ENCODE measurements around the gene PSMB11.

PSMB11 gene

DNA sequence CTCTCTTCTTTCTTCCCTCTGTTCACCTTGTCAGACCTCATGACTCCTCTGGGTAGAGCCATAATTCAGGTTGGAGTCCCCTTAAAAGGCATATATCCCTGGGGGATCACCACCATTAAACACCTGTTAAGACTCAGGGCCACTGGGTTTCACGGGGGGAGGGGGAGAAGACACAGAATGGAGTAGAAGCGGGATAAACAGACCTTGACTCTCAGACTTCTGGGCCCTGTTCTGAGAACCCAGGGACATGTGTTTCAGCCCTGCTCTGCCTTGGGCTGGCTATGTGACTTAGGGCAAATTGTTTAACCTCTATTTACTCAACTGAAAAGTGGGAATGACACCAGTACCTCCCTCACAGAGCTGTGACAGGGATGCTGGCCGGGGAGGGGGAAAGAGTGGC is 10.7 kb downstream of the PSMB11 start:
- Histone ChIP-seq H3K4me1 (ENCODE audit: control insufficient read depth in 1 of 2, insufficient read depth in 2 of 2, low read length in 2 of 2) (peaks cover 10 to 14% of the 10 kb centered on the region in 2 donors), H3K9me3 (ENCODE audit: control insufficient read depth in 1 of 2, low read length in 2 of 2) (no peaks in the 10 kb centered on the region), H3K9ac (ENCODE audit: low read depth in 1 of 2, low read length in 2 of 2) (no peak overlapping the region), H3K27me3 (ENCODE audit: control insufficient read depth in 1 of 2, insufficient read depth in 2 of 2, low read length in 2 of 2) (no peaks in the 10 kb centered on the region), H3K36me3 (ENCODE audit: control insufficient read depth in 1 of 2, insufficient read depth in 2 of 2, low read length in 2 of 2) (no peaks in the 10 kb centered on the region), H3K27ac (ENCODE audit: low read depth, low read length) (no peak overlapping the region), H3K4me3 (ENCODE audit: low read depth in 1 of 2, low read length in 2 of 2) (no peak overlapping the region)

DNA sequence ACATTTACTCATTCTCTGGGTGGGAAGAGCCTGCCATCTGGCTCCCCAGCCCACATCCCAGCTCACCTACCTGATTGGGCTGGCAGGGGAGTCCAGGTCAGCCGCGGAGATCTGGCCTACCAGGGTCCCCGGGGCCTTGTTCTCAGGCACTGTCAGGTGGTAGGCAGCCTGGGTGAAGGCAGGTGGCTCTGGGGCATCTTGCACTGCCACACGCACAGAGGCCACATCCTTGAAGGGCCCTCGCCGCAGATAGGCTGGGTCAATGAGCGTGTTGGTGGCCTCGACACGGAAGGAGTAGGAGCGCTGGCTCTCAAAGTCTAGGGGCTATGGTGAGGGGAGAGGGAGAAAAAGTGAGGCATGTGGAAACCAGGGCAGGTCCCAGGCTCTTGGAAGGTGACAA is 11.4 kb downstream of the PSMB11 start:
- Histone ChIP-seq H3K36me3 (ENCODE audit: control insufficient read depth in 1 of 2, insufficient read depth in 2 of 2, low read length in 2 of 2) (no peaks in the 10 kb centered on the region), H3K27me3 (ENCODE audit: control insufficient read depth in 1 of 2, insufficient read depth in 2 of 2, low read length in 2 of 2) (no peaks in the 10 kb centered on the region), H3K4me1 (ENCODE audit: control insufficient read depth in 1 of 2, insufficient read depth in 2 of 2, low read length in 2 of 2) (peaks cover 14 to 17% of the 10 kb centered on the region in 2 donors), H3K9me3 (ENCODE audit: control insufficient read depth in 1 of 2, low read length in 2 of 2) (no peaks in the 10 kb centered on the region), H3K27ac (ENCODE audit: low read depth, low read length) (no peak overlapping the region), H3K9ac (ENCODE audit: low read depth in 1 of 2, low read length in 2 of 2) (no peak overlapping the region), H3K4me3 (ENCODE audit: low read depth in 1 of 2, low read length in 2 of 2) (no peak overlapping the region)

DNA sequence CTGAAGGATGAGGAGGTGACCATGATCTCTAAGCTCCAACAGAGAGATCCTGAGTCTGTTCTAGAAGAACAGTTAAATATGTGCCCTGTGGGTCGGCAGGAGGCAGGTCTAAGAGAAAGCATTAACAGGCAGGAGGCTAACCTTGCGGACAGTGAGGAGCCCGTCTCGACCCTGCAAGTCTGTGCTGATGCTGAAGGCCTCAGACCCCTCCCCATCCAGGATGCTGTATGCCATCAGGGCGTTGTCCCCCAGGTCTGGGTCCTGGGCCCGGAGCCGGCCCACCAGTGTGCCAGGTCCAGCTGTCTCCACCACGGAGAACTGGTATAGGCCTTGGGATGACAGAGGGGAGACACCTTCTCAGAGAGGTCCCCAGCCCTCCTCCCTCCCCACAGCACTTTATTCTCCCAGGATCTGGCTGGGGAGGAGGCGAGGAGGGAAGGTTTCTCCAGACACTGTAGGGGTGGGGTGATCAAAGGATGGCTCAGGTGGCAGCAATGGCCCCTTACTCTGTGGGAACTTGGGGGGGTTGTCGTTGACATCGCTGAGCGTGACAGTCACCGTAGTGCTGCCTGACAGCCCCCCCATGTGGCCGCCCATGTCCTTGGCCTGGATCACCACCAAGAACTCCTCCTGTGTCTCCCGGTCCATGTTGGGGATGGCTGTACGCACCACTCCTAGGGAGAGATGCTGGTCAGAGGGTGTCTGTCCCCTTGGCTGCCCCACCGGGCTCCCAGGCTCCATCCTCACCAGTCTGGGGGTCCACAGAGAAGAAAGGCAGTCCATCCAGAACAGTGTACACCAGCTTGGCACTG is 12.2 kb downstream of the PSMB11 start:
- no peaks in the 10 kb centered on the region for H3K27me3 ChIP-seq (ENCODE audit: control insufficient read depth in 1 of 2, insufficient read depth in 2 of 2, low read length in 2 of 2)
- no peaks in the 10 kb centered on the region for H3K9me3 ChIP-seq (ENCODE audit: control insufficient read depth in 1 of 2, low read length in 2 of 2)
- H3K9ac ChIP-seq (ENCODE audit: low read depth in 1 of 2, low read length in 2 of 2), result no peak overlapping the region
- no peak overlapping the region for H3K4me3 ChIP-seq (ENCODE audit: low read depth in 1 of 2, low read length in 2 of 2)
- H3K4me1 ChIP-seq (ENCODE audit: control insufficient read depth in 1 of 2, insufficient read depth in 2 of 2, low read length in 2 of 2), result peaks cover 14 to 17% of the 10 kb centered on the region in 2 donors
- H3K36me3 ChIP-seq (ENCODE audit: control insufficient read depth in 1 of 2, insufficient read depth in 2 of 2, low read length in 2 of 2), result peaks cover 6% of the 10 kb centered on the region in 2 donors
- H3K27ac ChIP-seq (ENCODE audit: low read depth, low read length), result no peak overlapping the region

DNA sequence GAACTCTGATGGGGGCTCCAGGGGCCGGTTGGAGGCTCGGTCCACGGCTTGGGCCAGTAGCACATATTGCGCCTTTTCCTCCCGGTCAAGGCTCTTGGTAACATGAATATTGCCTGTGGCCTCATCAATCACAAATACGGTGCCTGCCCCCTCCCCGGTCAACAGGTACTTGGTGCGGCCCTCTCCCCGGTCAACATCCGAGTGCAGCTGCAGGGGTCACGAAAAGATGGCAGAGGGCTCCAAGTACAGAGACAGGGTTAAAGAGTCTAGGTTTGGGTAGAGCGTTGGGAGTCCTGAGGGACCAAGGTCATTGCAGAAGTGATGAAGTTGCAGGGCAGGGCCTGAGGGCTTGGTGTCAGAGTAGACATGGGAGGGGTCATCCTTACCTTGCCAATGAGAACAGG is 13.1 kb downstream of the PSMB11 start:
- H3K36me3 ChIP-seq (ENCODE audit: control insufficient read depth in 1 of 2, insufficient read depth in 2 of 2, low read length in 2 of 2), result peaks cover 8 to 14% of the 10 kb centered on the region in 2 donors
- H3K27ac ChIP-seq (ENCODE audit: low read depth, low read length), result no peak overlapping the region
- H3K9ac ChIP-seq (ENCODE audit: low read depth in 1 of 2, low read length in 2 of 2), result no peak overlapping the region
- no peaks in the 10 kb centered on the region for H3K27me3 ChIP-seq (ENCODE audit: control insufficient read depth in 1 of 2, insufficient read depth in 2 of 2, low read length in 2 of 2)
- no peaks in the 10 kb centered on the region for H3K9me3 ChIP-seq (ENCODE audit: control insufficient read depth in 1 of 2, low read length in 2 of 2)
- peaks cover 14 to 17% of the 10 kb centered on the region in 2 donors for H3K4me1 ChIP-seq (ENCODE audit: control insufficient read depth in 1 of 2, insufficient read depth in 2 of 2, low read length in 2 of 2)
- H3K4me3 ChIP-seq (ENCODE audit: low read depth in 1 of 2, low read length in 2 of 2), result no peak overlapping the region

DNA sequence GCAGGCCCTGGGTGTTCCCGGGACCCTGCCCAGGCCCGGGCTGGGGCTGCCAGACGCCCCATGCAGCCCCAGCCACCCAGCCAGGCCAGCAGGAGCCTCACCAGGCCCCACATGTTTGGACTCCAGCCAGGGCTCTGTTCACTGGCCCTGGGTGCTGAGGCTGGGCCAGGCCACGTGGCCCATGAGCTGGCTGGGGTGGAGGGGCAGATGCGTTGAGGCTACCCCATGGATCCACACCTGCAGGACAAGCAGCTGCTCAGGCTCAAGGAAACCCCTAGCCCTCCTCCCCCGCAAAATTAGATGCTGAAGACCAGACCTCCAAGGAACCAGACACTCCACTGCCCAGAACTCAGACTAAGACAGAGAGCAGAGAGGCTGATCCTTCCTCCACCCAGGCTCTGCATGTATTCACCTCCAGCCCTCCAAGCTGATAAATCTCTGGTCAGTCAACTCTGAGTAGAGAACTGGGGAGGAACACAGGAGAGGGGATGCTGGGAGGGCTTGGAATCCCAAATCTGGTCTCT is 13.7 kb downstream of the PSMB11 start:
- H3K4me1 ChIP-seq (ENCODE audit: control insufficient read depth in 1 of 2, insufficient read depth in 2 of 2, low read length in 2 of 2), result peaks cover 14 to 17% of the 10 kb centered on the region in 2 donors
- no peaks in the 10 kb centered on the region for H3K27me3 ChIP-seq (ENCODE audit: control insufficient read depth in 1 of 2, insufficient read depth in 2 of 2, low read length in 2 of 2)
- H3K9me3 ChIP-seq (ENCODE audit: control insufficient read depth in 1 of 2, low read length in 2 of 2), result no peaks in the 10 kb centered on the region
- peaks cover 9 to 19% of the 10 kb centered on the region in 2 donors for H3K36me3 ChIP-seq (ENCODE audit: control insufficient read depth in 1 of 2, insufficient read depth in 2 of 2, low read length in 2 of 2)
- H3K27ac ChIP-seq (ENCODE audit: low read depth, low read length), result no peak overlapping the region
- no peak overlapping the region for H3K9ac ChIP-seq (ENCODE audit: low read depth in 1 of 2, low read length in 2 of 2)
- no peak overlapping the region for H3K4me3 ChIP-seq (ENCODE audit: low read depth in 1 of 2, low read length in 2 of 2)

DNA sequence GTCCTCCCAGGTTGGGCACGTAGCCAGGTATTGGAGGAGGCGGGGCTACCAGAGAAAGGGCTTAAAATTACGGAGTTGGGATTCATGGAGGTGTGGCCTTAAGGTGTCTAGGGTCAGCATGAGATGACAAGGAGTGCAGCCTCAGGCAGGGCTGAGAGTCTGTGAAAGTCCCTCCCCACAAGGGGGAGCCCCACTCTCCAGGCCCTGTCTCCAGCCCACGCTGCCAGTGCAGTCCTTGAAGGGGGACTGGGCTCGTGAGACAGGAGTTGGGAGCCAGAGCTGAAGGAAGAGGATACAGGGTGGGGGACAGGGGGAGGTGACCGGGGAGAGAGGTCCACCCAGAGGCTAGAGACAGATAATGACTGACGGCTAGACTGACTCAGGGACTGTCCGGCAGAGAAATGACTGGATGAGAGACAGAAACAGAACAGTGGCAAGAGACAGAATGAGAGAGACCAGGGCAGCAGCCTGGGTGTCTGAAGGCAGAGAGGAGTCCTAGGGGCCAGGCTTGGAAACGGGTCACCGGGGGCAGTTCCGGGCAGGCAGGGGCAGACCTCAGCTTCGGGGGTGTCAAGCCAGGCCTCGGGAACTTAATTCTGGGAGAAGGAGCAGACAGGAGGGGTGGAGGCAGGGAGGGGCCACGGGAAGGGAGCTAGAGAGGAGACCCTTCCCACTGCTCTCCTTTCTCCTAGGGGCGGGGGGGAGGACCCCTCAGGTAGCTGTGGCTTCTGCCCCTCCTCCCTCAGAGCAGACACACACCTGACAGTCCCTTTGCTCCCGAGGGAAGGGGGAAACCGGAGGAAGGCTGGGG is 14.3 kb downstream of the PSMB11 start:
- Histone ChIP-seq H3K36me3 (ENCODE audit: control insufficient read depth in 1 of 2, insufficient read depth in 2 of 2, low read length in 2 of 2) (peaks cover 14 to 26% of the 10 kb centered on the region in 2 donors), H3K27me3 (ENCODE audit: control insufficient read depth in 1 of 2, insufficient read depth in 2 of 2, low read length in 2 of 2) (no peaks in the 10 kb centered on the region), H3K27ac (ENCODE audit: low read depth, low read length) (no peak overlapping the region), H3K4me1 (ENCODE audit: control insufficient read depth in 1 of 2, insufficient read depth in 2 of 2, low read length in 2 of 2) (peaks cover 14 to 17% of the 10 kb centered on the region in 2 donors), H3K4me3 (ENCODE audit: low read depth in 1 of 2, low read length in 2 of 2) (peak overlapping the region; percentile 48 to 61), H3K9ac (ENCODE audit: low read depth in 1 of 2, low read length in 2 of 2) (peak overlapping the region; percentile 26 to 45), H3K9me3 (ENCODE audit: control insufficient read depth in 1 of 2, low read length in 2 of 2) (no peaks in the 10 kb centered on the region)

DNA sequence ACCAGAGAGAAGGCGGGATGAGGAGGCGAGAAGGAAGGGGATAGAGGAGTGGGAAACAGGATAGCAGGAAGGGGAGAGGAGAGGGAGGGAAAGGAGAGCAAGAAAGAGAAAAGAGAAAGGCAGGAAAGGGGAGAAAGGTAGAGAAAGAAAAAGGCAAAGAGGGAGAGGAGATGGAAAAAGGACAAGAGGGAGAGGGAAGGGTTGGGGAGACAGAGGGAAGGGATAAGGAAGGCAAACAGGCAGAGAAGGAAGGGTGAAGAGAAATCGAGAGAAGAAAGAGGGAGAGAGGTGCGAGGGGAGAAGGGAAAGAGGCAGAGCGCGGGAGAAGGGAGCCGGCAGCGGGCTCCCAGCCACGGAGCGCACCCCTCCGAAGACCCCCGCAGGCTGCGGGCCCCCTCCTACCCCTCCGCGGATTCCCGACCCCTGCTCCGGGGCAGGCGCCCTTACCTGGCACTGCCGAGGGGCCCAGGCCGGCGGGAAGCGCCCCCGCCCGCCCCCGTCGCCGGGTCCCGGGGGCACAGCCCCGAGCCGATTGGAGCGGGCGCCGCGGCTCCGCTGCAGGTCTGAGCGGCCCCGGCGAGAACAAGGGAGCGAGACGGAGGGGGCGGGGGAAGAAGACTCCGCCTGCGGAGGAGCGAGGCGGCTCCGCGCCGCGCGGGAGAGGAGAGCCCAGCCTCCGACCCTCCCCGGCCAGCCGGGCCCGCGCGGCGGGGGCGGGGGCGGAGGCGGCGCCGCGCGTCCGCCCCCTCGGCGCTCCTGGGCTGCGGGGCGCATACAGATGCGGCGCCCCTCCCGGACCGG is 15.1 kb downstream of the PSMB11 start, which contains the start of gene CDH24:
Gene CDH24 (minus strand): TSS at position 565 of the 801 bp plus-strand sequence. CDS start 1,787 bp downstream, outside the sequence.
- H3K27ac ChIP-seq (ENCODE audit: low read depth, low read length), result no peak within 1 kb of the TSS

DNA sequence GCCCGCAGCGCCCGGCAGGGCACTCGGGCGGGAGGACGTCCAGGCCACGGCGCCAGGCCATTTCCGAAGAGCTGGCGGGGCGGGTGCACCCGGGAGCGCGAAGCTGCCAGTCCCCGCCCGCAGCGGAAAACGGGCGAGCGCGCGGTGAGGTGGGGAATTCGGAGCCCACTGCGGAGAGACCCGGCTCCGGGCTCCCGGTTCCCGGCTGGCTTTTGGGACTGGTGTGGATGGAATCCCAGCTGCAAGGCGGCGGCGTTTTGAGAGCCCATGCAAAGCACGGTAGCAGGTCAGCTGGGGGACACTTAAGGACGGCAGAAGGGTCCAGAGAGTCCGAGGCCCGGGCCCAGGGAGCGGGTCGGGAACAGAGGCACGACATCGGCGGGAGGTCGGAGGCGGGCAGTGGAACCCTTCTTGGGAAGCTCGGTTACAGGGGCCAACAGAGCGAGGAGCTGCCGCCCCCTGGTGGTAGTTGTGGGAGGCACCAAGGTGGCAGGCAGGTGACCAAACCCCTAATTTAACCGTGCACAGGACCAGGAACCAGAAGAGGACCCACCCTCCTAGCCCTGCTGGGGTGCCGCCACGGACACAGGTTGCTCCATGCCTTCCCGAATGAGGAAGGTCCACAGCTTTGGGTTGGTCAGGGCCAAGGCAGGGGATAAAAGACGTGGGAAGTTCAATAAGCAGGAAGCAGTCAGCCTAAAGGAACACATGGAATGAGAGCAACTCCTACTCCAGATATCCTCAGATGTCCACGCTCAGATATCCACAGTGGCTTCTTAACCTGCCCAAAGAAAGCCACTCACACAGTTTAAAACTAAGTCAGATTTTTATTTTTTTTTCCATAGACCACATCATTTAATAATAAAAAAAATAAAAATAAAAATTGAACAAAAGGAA is 16.0 kb downstream of the PSMB11 start:
- no peaks in the 10 kb centered on the region for H3K9me3 ChIP-seq (ENCODE audit: control insufficient read depth in 1 of 2, low read length in 2 of 2)
- H3K27me3 ChIP-seq (ENCODE audit: control insufficient read depth in 1 of 2, insufficient read depth in 2 of 2, low read length in 2 of 2), result no peaks in the 10 kb centered on the region
- peak overlapping the region; percentile 72 to 74 for H3K4me3 ChIP-seq (ENCODE audit: low read depth in 1 of 2, low read length in 2 of 2)
- peaks cover 14 to 17% of the 10 kb centered on the region in 2 donors for H3K4me1 ChIP-seq (ENCODE audit: control insufficient read depth in 1 of 2, insufficient read depth in 2 of 2, low read length in 2 of 2)
- peaks cover 26 to 38% of the 10 kb centered on the region in 2 donors for H3K36me3 ChIP-seq (ENCODE audit: control insufficient read depth in 1 of 2, insufficient read depth in 2 of 2, low read length in 2 of 2)
- H3K9ac ChIP-seq (ENCODE audit: low read depth in 1 of 2, low read length in 2 of 2), result peak overlapping the region in 1 of 2 donors; percentile 66
- H3K27ac ChIP-seq (ENCODE audit: low read depth, low read length), result no peak overlapping the region

More for the DNA sequence above, 15.1 kb downstream of the PSMB11 start, which contains the start of gene CDH24:
- Histone ChIP-seq H3K4me1 (ENCODE audit: control insufficient read depth in 1 of 2, insufficient read depth in 2 of 2, low read length in 2 of 2) (peaks cover 14 to 17% of the 10 kb centered on the region in 2 donors), H3K27me3 (ENCODE audit: control insufficient read depth in 1 of 2, insufficient read depth in 2 of 2, low read length in 2 of 2) (no peaks in the 10 kb centered on the region), H3K4me3 (ENCODE audit: low read depth in 1 of 2, low read length in 2 of 2) (peak within 1 kb of the TSS; percentile 72 to 74), H3K9ac (ENCODE audit: low read depth in 1 of 2, low read length in 2 of 2) (peak within 1 kb of the TSS; percentile 33 to 66), H3K36me3 (ENCODE audit: control insufficient read depth in 1 of 2, insufficient read depth in 2 of 2, low read length in 2 of 2) (peaks cover 18 to 29% of the 10 kb centered on the region in 2 donors), H3K9me3 (ENCODE audit: control insufficient read depth in 1 of 2, low read length in 2 of 2) (no peaks in the 10 kb centered on the region)
